Measurements from ENCODE around the gene TMEM43. TPM values are rescaled to one million over a fixed set of nuclear protein-coding genes. Genes with fewer than 3 reads are reported as not detected.

TMEM43 gene
- total RNA-seq, 1 experiment from 2014 or later: 36.7 TPM

DNA sequence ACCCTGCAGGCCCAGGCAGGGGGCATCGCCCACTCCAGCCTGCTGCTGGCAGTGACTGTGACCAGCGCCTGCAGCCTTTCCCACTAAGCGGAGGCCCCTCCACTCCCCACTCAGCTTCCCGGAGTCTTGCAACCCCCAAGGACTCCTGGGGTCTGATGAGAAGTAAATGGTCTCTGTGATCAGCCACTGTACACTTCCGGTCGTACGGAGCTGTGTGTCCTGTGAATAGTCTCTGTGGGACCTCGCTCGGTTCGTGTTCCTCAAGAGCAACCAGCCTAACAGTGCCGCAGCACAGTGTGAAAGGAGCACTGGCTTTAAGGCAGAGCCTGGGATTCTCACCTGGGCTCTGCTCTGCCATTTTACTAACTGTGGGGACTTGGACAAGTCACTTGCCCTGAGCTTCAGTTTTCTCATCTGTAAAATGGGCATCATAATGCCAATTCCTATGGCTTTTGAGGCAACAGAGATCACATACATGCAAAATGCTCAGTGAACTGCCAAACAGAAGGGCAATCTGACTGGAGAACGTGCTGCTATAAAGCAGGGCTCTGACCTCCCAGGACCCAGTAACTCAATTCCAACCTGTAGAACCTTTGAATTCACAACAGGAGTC lies 26.7 kb downstream of the TMEM43 start:
- Histone ChIP-seq H2AK5ac (ENCODE audit: insufficient read length, low read length) (no peak overlapping the region), H3K56ac (ENCODE audit: insufficient read length, low read depth, low read length) (no peak overlapping the region), H3K27me3 (ENCODE audit: insufficient read depth, low read length) (no peaks in the 10 kb centered on the region), H2BK120ac (ENCODE audit: low read depth, low read length, poor library complexity, severe bottlenecking) (no peak overlapping the region), H3K79me1 (ENCODE audit: insufficient read depth, low read depth, low read length, poor library complexity, severe bottlenecking) (no peaks in the 10 kb centered on the region), H4K8ac (replicated peaks; ENCODE audit: insufficient read length, low read depth, low read length) (no peak overlapping the region), H3K9me3 (ENCODE audit: control insufficient read depth, low read depth, low read length) (no peaks in the 10 kb centered on the region), H4K20me1 (ENCODE audit: control insufficient read depth, insufficient read depth, insufficient read length) (no peaks in the 10 kb centered on the region), H2BK5ac (ENCODE audit: insufficient read length, low read length) (no peak overlapping the region), H4K5ac (ENCODE audit: insufficient read length, low read depth, low read length) (no peak overlapping the region), H3K23me2 (ENCODE audit: insufficient read length, low read depth, low read length, poor library complexity, severe bottlenecking) (peaks cover 2% of the 10 kb centered on the region), H2BK20ac (ENCODE audit: low read depth, low read length, poor library complexity, severe bottlenecking) (no peak overlapping the region), H2BK15ac (ENCODE audit: low read depth, low read length) (no peak overlapping the region), H3K4ac (ENCODE audit: low read depth, low read length) (no peak overlapping the region), H3K18ac (ENCODE audit: insufficient read length, low read depth, low read length) (no peak overlapping the region), H2BK12ac (ENCODE audit: insufficient read length, low read depth, low read length) (no peak overlapping the region), H3K79me2 (ENCODE audit: insufficient read depth, low read length) (no peaks in the 10 kb centered on the region), H3K4me2 (ENCODE audit: insufficient read depth, insufficient read length, low read length) (no peak overlapping the region), H3K4me1 (ENCODE audit: insufficient read depth, low read length) (peaks cover 6% of the 10 kb centered on the region; the same call in 1 of the 2 replicates), H2AFZ (ENCODE audit: low read length) (no peak overlapping the region), H3K9ac (ENCODE audit: extremely low read depth, insufficient read length, low read length) (no peak overlapping the region), H4K91ac (ENCODE audit: insufficient read length, low read depth, low read length) (no peak overlapping the region), H3K23ac (ENCODE audit: insufficient read length, low read depth, low read length) (no peak overlapping the region), H3T11ph (ENCODE audit: low read length) (no peak overlapping the region), H3K14ac (ENCODE audit: insufficient read depth, low read length) (no peak overlapping the region), H3K27ac (ENCODE audit: insufficient read length, low read depth, low read length) (no peak overlapping the region)
- DNase-seq: peak; percentile 13
- Mint-ChIP-seq H3K27me3 (ENCODE audit: low read depth) (no peaks in the 10 kb centered on the region), H3K27ac (no peak overlapping the region), H3K9me3 (no peaks in the 10 kb centered on the region; a peak in 1 of 5 replicates), H3K4me3 (no peak overlapping the region), H3K36me3 (ENCODE audit: insufficient read depth in 1 of 3, low read depth in 3 of 3) (peaks cover 15 to 60% (median 53%) of the 10 kb centered on the region in 3 experiments), H3K4me1 (peaks cover 7 to 18% of the 10 kb centered on the region in 2 experiments)
- WGBS (ENCODE audit: extremely low coverage, insufficient read length, low lambda C conversion rate): no CpG with 5 or more reads among the region's 12 CpGs
- no peak for TF ChIP-seq CTCF (conservative IDR thresholded peaks at IDR 0.05)
